Colonic mucosa (tissue), 4 donors: Measurements from ENCODE around the gene PRPS1. TPM values are rescaled to one million over a fixed set of nuclear protein-coding genes. Genes with fewer than 3 reads are reported as not detected.

Source experiments
- DNase-seq: peaks from one replicate; pipeline ENCODE4 v3.0.0-alpha.2; 2020
- H3K27ac ChIP-seq: fragments of 200-600 bp; one replicate; pipeline ENCODE4 v1.8.0; 2021
- H3K27me3 ChIP-seq: fragments of 200-600 bp; one replicate; pipeline ENCODE4 v1.8.0; 2021
- H3K36me3 ChIP-seq: fragments of 200-600 bp; one replicate; pipeline ENCODE4 v1.8.0; 2021
- H3K4me1 ChIP-seq: fragments of 200-600 bp; one replicate; pipeline ENCODE4 v1.8.0; 2021; ENCODE audit warnings: mild to moderate bottlenecking
- H3K4me3 ChIP-seq: fragments of 200-600 bp; one replicate; pipeline ENCODE4 v1.8.0; 2021
- H3K9ac ChIP-seq, 2 donors: one replicate each; pipeline ENCODE4 v1.7.0; 2013; ENCODE audit warnings: control low read depth in 2 of 2, low read depth in 2 of 2, low read length in 2 of 2
- H3K9me3 ChIP-seq: fragments of 200-600 bp; one replicate; pipeline ENCODE4 v1.8.0; 2021
- CTCF ChIP-seq: fragments of 200-600 bp; IDR thresholded peaks from one replicate; pipeline ENCODE4 v1.8.0; 2022; ENCODE audit warnings: antibody characterized with exemption, mild to moderate bottlenecking
- intact Hi-C: fragments of 100-400 bp; cut with DNase I; formaldehyde crosslinking; loops from one replicate; pipeline ENCODE4 v1.14.1; 2022
- total RNA-seq, 2 donors: library from RNA; stranded (reverse); fragmentation: NEBNext Ultra II Directional in 1 of 2; extraction: Animal tissue kit (Norgen Biotek cat#: 25700) in 1 of 2; gene quantifications; one replicate each; pipeline ENCODE4 v1.2.1, GENCODE V29; 2021
- donor health status: healthy.
- donor health status: DM: no; HTN: no; CAD: no.
- donor health status: DM: no; HTN: no; CAD: no.

The PRPS1 gene
- total RNA-seq, 2 donors from 2014 or later = 12.2 to 20.3 TPM

- Histone ChIP-seq H3K27me3 (no peaks in the 10 kb centered on the region), H3K9me3 (no peaks in the 10 kb centered on the region), H3K4me3 (no peak overlapping the region), H3K27ac (no peak overlapping the region), H3K9ac (no peak overlapping the region), H3K36me3 (no peaks in the 10 kb centered on the region), H3K4me1 (no peaks in the 10 kb centered on the region)
- no peak for TF ChIP-seq CTCF
- intact Hi-C loops = no loop called here
- no peak for DNase-seq
These were observed 62.7 kb downstream of the PRPS1 start for GRCh38 chrX:107691024-107691448.

- H3K27me3 ChIP-seq = no peaks in the 10 kb centered on the region
- H3K4me3 ChIP-seq = no peak overlapping the region
- TF ChIP-seq CTCF = no peak
- intact Hi-C loops = no loop called here
- no peaks in the 10 kb centered on the region for H3K9me3 ChIP-seq
- DNase-seq = no peak
- H3K27ac ChIP-seq = no peak overlapping the region
- no peaks in the 10 kb centered on the region for H3K4me1 ChIP-seq
- H3K36me3 ChIP-seq = no peaks in the 10 kb centered on the region
- H3K9ac ChIP-seq = no peak overlapping the region
These were observed 71.3 kb downstream of the PRPS1 start for GRCh38 chrX:107699616-107700015.

GRCh38 chrX:107700317-107700774 is 72.0 kb downstream of the PRPS1 start:
- DNase-seq = no peak
- Histone ChIP-seq H3K27me3 (no peaks in the 10 kb centered on the region), H3K36me3 (no peaks in the 10 kb centered on the region), H3K4me3 (no peak overlapping the region), H3K27ac (no peak overlapping the region), H3K4me1 (no peaks in the 10 kb centered on the region), H3K9me3 (no peaks in the 10 kb centered on the region), H3K9ac (no peak overlapping the region)
- TF ChIP-seq CTCF = no peak
- intact Hi-C loops = no loop called here

Other genes with a start within 250 kb of the PRPS1 start
- under 1 TPM; 0.13 to 0.42 TPM for gene FRMPD3, start 178.9 kb upstream of the PRPS1 start, total RNA-seq
- gene TSC22D3, start 147.3 kb downstream of the PRPS1 start, total RNA-seq = 10 to 100 TPM; 18.5 to 23.3 TPM
- not detected for gene NCBP2L, start 149.2 kb downstream of the PRPS1 start, total RNA-seq
- gene MID2, start 197.4 kb downstream of the PRPS1 start, total RNA-seq = 1 to 10 TPM; 5.4 to 6.3 TPM